Measurements from ENCODE around the gene ARHGAP10.

- TF ChIP-seq REST (IDR thresholded peaks at IDR 0.05; ENCODE audit: low read depth, low read length) (no peak), SIN3A (IDR thresholded peaks at IDR 0.05; ENCODE audit: low read depth, low read length) (no peak), CTCF (IDR thresholded peaks at IDR 0.05 in 2 of 3, conservative IDR thresholded peaks at IDR 0.05 in 1 of 3; ENCODE audit: control insufficient read depth in 2 of 3, extremely low read depth in 1 of 3, insufficient read depth in 1 of 3, low read depth in 3 of 3, low read length in 3 of 3) (no peak), RCOR1 (conservative IDR thresholded peaks at IDR 0.05; ENCODE audit: low read depth, low read length) (no peak), POLR2A (IDR thresholded peaks at IDR 0.05; ENCODE audit: low read depth, low read length) (no peak), MXI1 (IDR thresholded peaks at IDR 0.05; ENCODE audit: low read depth, low read length) (no peak), EP300 (IDR thresholded peaks at IDR 0.05; ENCODE audit: borderline replicate concordance in 1 of 2, control insufficient read depth in 1 of 2, low read depth in 2 of 2, low read length in 2 of 2) (no peak), NFIC (IDR thresholded peaks at IDR 0.05; ENCODE audit: low read depth, low read length) (no peak), TCF12 (IDR thresholded peaks at IDR 0.05; ENCODE audit: low read depth, low read length) (no peak), EZH2 (IDR thresholded peaks at IDR 0.05; ENCODE audit: borderline replicate concordance, control insufficient read depth, low read depth, low read length) (no peak), MAX (IDR thresholded peaks at IDR 0.05; ENCODE audit: low read depth, low read length) (no peak)
Observed at GRCh38 chr4:148114436-148114835, 382.5 kb downstream of the ARHGAP10 start.

Data from GM12878 (cell line).